Activated T-cell treated with anti-CD3 and anti-CD28 coated beads, Interleukin-2, amount 50 U/mL, for 72 hours (primary cell): Measurements from ENCODE around the gene OGFOD3. TPM values are rescaled to one million over a fixed set of nuclear protein-coding genes. Genes with fewer than 3 reads are reported as not detected.
A peak's percentile ranks its signal among the peaks of the same experiment; 100 is the strongest.

ENCODE experiments used
- ATAC-seq, 2 donors: fragments of 150-1000 bp; cut with Tn5 transposase; replicated peaks in 1 of 2; 2 replicates each; pipeline ENCODE4 v1.10.0; 2021; ENCODE audit warnings: moderate library complexity in 2 of 2, mild to moderate bottlenecking in 1 of 2
- DNase-seq, 2 donors: peaks; one replicate each; pipeline ENCODE4 v3.0.0; 2021 to 2022; ENCODE audit warnings: mixed read lengths in 1 of 2
- H3K27ac Mint-ChIP-seq: one replicate; pipeline ENCODE4 v1.8.0; 2022; ENCODE audit warnings: mild to moderate bottlenecking, moderate library complexity, mixed read lengths
- H3K27me3 Mint-ChIP-seq: one replicate; pipeline ENCODE4 v1.8.0; 2022; ENCODE audit warnings: low read depth, mixed read lengths
- H3K36me3 Mint-ChIP-seq, 2 donors: one replicate each; pipeline ENCODE4 v1.8.0; 2022; ENCODE audit warnings: mixed read lengths in 2 of 2, mild to moderate bottlenecking in 1 of 2; ENCODE audit not compliant: insufficient read depth in 2 of 2
- H3K4me1 Mint-ChIP-seq: one replicate; pipeline ENCODE4 v1.8.0; 2022; ENCODE audit warnings: low read depth, mixed read lengths
- H3K4me3 Mint-ChIP-seq, 2 donors: one replicate each; pipeline ENCODE4 v1.8.0; 2022; ENCODE audit warnings: mild to moderate bottlenecking in 2 of 2, mixed read lengths in 2 of 2, moderate library complexity in 2 of 2
- H3K9me3 Mint-ChIP-seq, 2 donors: one replicate each; pipeline ENCODE4 v1.8.0; 2022; ENCODE audit warnings: mixed read lengths in 2 of 2
- total RNA-seq, 2 donors: library from RNA; stranded (reverse); gene quantifications; one replicate each; pipeline ENCODE4 v1.2.3, GENCODE V29; 2022

OGFOD3 gene
- total RNA-seq, 2 donors from 2014 or later: 17.2 to 17.7 TPM

DNA sequence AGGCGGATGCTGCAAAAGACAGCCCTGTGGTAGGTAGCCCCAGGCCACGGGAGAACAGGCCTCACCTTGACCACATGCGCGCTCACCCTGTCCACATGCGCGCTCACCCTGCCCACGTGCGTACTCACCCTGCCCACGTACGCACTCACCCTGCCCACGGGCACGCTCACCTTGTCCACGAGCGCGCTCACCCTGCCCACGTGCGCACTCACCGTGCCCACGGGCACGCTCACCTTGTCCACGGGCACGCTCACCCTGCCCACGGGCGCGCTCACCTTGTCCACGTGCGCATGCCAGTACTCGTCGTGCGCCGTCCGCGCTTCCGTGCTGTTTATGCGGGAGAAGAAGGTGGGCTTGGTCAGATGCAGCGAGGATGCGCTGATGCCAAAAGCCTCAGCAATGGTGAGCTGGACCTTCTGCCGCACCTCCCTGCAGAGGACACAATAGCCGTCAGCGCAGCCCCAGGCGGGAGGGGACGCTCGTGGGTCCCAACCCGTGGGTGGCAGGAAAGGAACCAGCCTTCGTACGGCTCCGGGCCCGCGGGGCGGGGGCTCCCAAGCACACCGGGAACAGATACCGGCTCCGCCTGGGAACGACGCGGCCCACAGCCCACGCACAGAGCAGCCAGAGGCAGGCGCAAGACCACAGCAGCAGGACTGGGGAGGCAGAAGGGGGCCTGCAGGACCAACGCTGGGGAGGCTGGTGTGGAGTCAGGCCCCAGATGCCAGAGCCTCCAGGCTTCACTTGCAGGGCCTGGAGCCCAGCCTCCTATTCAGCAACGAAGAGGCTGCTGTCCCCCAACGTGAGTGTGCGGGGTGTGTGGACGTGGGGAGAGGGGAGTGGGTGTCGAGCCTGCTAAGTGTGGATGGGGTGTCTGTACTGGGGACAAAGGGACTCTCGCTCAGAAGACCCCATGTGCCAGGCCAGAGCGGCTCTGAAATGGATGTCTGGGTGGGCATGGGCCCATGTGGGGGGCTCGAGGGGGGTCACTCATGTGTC, 14.4 kb downstream of the OGFOD3 start:
- ATAC-seq: no peak
- Mint-ChIP-seq H3K4me3 (no peak overlapping the region), H3K9me3 (no peaks in the 10 kb centered on the region), H3K4me1 (peaks cover 35% of the 10 kb centered on the region), H3K36me3 (peaks cover 2 to 7% of the 10 kb centered on the region in 2 donors), H3K27ac (no peak overlapping the region), H3K27me3 (no peaks in the 10 kb centered on the region)
- DNase-seq: no peak

DNA sequence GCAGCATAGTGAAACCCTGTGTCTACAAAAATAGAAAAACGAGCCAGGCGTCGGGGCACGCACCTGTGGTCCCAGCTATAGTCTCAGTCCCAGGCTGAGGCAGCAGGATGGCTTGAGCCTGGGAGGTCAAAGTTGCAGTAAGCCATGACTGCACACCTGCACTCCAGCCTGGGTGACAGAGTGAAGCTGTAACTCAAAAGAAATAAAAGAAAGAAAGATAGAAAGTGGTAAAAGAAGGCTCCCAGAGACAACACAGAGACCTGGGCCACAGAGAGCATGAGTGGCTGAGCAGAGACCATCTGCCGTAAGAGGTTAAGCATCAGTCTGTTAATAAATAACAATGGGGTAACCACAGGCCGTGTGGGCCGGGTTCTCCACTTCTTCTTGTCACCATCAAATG, 15.5 kb downstream of the OGFOD3 start:
- ATAC-seq (no peak), DNase-seq (no peak)
- no peaks in the 10 kb centered on the region for H3K27me3 Mint-ChIP-seq
- no peaks in the 10 kb centered on the region for H3K9me3 Mint-ChIP-seq
- H3K4me3 Mint-ChIP-seq: no peak overlapping the region
- peaks cover 2 to 7% of the 10 kb centered on the region in 2 donors for H3K36me3 Mint-ChIP-seq
- no peak overlapping the region for H3K27ac Mint-ChIP-seq
- peaks cover 30% of the 10 kb centered on the region for H3K4me1 Mint-ChIP-seq

DNA sequence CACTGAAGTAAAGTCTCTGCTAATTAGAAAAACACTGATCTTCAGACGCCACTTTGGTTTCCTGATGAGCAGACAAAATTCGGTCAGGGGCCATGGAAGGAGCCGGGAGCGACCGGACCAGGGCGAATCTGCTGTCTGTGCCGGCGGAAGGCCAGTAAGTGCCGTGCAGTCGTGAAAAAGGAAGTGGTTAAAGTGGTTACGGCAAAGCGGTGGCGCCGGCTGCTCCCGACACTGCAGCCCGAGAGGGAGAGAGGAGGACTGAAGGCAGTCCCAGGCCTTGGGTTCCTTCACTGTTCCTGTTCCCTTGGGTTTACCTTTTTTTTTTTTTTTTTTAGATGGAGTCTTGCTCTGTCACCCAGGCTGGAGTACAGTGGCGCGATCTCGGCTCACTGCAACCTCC, 17.6 kb downstream of the OGFOD3 start:
- H3K27me3 Mint-ChIP-seq: no peaks in the 10 kb centered on the region
- DNase-seq (peak; percentile 67 to 72), ATAC-seq (peak; percentile 86 to 89)
- H3K36me3 Mint-ChIP-seq: peaks cover 2 to 7% of the 10 kb centered on the region in 2 donors
- peak overlapping the region; percentile 79 to 96 for H3K4me3 Mint-ChIP-seq
- H3K9me3 Mint-ChIP-seq: no peaks in the 10 kb centered on the region
- H3K27ac Mint-ChIP-seq: peak overlapping the region; percentile 81
- H3K4me1 Mint-ChIP-seq: peaks cover 22% of the 10 kb centered on the region

DNA sequence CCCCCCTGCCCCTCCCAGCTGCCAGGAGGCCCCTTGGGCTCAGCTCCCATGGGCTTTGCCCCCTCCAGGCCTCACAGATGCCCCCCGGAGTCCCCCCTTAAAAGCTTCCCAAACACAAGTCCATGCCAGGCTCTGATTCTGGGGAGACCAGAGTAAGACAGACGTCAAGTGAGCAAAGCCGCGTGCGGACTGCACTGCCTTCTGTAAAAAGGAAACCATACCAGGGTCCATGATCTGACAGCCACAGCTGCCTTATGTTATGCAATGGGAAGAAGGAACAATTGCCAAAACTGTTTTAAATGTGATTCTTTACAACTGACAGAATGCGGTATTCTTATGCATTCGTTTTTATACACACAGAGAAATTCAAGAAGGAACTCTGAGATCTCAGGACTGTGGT, 18.2 kb downstream of the OGFOD3 start:
- DNase-seq (no peak), ATAC-seq (no peak)
- Mint-ChIP-seq H3K27ac (no peak overlapping the region), H3K36me3 (peaks cover 2 to 6% of the 10 kb centered on the region in 2 donors), H3K27me3 (no peaks in the 10 kb centered on the region), H3K4me3 (peak overlapping the region in 1 of 2 donors; percentile 15), H3K4me1 (peaks cover 22% of the 10 kb centered on the region), H3K9me3 (no peaks in the 10 kb centered on the region)

DNA sequence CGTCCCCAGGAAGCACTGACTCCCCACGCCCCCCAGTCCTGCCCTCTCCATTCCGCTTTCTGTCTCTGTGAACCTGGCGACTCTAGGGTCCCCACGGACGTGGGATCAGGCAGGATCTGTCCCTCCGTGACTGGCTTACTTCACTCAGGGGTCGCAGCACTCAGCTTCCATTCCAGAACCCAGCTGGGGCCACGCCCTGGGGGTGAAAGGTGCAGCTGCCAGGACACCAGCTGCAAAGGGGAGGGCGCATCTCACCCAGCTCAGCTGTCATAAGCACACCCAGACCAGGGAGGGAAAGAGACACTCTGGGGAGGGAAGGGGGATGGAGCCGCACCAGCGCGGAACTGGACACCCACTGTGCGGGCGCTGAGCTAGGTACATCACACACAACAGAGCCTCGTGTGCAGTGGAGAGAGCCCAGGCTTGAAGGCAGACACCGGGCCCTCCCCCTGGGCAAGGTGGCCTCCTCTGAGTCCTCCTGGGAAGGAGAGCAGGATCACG, 18.7 kb downstream of the OGFOD3 start:
- Mint-ChIP-seq H3K4me3 (no peak overlapping the region), H3K36me3 (peaks cover 2 to 6% of the 10 kb centered on the region in 2 donors), H3K27me3 (no peaks in the 10 kb centered on the region), H3K9me3 (no peaks in the 10 kb centered on the region), H3K4me1 (peaks cover 22% of the 10 kb centered on the region), H3K27ac (no peak overlapping the region)
- DNase-seq: no peak
- no peak for ATAC-seq

DNA sequence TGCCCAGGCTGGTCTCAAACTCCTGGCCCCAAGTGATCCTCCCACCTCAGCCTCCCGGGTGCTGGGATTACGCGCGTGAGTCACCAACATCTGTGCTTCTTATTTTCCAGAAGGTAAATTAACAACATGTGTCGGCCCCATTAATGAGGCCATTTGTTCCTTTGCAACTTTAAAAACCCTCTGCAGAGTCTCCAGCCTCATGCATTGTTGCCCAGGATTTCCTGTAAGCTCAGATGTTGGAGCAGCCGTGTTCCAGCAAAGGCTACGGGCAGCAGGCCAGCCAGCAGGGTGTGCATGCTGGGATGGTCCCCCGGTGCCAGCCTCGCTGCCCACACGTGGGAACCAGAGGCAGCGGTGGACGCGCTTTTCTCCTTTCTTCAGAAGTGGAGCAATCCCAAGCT, 19.3 kb downstream of the OGFOD3 start:
- H3K4me3 Mint-ChIP-seq: no peak overlapping the region
- H3K4me1 Mint-ChIP-seq: peaks cover 22% of the 10 kb centered on the region
- no peaks in the 10 kb centered on the region for H3K27me3 Mint-ChIP-seq
- no peak overlapping the region for H3K27ac Mint-ChIP-seq
- H3K36me3 Mint-ChIP-seq: peaks cover 2 to 6% of the 10 kb centered on the region in 2 donors
- no peak for DNase-seq
- no peak for ATAC-seq
- no peaks in the 10 kb centered on the region for H3K9me3 Mint-ChIP-seq

DNA sequence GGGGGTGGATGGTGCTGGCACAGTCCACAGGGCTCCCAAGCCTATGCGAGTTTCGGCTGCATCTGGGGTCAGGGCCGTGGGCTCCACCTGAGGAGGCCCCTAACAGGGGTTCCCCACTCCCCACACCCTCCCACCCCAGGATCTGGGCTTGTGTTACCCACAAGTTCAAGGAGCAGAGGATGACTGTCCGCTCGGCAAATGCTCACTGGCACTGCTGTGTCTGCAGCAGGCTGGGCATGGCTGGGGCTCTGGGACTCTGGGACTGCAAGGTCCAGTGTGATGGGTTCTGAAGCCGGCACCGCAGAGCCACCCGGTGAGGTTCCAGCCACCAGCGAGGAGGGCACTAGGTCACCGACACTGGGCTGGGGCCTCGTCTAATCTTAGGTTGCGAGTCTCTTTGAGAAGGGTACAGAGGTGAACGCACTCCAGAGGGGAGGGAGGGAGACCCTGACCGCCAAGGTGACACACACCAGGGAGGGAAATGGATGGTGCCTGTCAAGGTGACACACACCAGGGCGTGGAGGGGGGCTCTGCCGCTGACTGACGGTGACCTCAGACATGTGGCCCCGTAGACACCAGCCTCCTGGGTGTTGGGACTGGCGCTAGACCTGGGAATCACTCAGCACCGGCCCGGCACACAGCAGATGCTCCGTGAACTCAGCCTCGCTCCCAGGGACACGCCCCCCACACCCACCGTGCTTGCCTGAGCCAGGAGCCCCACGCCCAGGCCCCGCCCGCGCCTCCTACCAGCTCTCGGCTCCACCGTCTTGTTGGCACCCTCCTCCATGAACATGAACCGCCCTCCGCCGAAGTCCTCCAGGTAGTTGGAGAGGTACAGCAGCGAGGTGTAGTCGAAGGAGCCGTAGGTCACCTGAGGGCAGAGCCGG, 20.7 kb downstream of the OGFOD3 start:
- DNase-seq (no peak), ATAC-seq (peak; percentile 8 to 11)
- Mint-ChIP-seq H3K4me3 (no peak overlapping the region), H3K27ac (no peak overlapping the region), H3K27me3 (no peaks in the 10 kb centered on the region), H3K9me3 (no peaks in the 10 kb centered on the region), H3K36me3 (peaks cover 2 to 4% of the 10 kb centered on the region in 2 donors), H3K4me1 (peaks cover 20% of the 10 kb centered on the region)

DNA sequence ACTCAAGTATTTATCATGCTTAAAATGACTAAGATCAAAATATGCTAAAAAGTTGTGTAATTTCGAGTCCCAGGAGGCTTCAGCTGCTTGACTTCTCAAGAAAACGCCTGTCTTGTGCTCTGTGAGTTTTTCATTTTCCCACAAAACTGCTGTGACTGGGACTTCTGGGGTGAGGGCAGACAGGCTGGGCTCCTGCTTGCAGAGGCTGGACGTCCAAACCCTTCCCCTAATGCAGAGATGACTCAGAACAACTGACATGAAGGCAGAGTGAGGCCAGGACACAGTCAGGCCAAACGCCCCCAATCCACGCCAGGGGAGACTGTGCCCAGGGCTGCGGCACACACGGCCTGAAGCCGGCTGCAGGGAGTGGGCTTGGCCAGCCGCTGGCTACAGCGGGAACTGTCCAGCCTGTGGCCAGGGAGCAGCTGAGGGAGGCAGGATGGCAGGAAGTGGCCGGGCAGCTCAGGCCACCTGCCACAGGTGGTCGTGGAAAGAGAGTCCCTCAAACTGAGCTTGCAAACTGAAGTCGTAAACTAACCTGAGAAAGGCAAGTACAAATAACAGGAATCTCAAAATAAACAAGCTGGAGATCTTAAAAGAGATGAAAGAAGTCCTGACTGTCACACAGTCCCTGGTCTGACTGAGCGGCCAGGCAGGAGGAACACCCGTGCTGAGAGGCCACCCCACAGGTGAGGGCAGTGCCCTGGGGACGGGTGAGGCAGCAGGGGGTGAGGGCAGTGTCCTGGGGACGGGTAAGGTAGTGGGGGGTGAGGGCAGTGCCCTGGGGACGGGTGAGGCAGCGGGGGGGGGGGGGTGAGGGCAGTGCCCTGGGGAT, 21.6 kb downstream of the OGFOD3 start:
- Mint-ChIP-seq H3K27ac (no peak overlapping the region), H3K36me3 (peaks cover 2% of the 10 kb centered on the region in 2 donors), H3K4me1 (peaks cover 18% of the 10 kb centered on the region), H3K27me3 (no peaks in the 10 kb centered on the region), H3K9me3 (no peaks in the 10 kb centered on the region), H3K4me3 (no peak overlapping the region)
- ATAC-seq: peak; percentile 18 to 30
- DNase-seq: no peak

DNA sequence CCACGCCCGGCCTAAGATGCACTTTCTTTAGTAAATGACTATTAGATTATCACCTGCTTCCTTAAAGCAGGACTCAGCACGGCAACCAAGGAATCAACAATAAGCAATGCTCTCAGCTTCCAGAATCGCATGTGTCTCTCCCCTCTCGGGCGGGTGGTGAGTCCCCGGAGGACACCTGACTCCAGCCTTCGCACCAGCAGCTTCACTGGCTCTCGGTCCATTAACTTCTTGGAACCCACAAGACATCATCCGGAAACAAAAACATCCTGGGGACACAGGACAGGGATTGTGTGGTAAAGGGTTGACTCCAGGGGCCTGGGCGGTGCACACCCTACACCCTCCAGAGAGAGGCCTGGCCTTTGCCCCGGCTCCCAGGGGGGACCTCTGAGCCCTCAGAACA, 24.1 kb downstream of the OGFOD3 start:
- no peaks in the 10 kb centered on the region for H3K9me3 Mint-ChIP-seq
- H3K4me3 Mint-ChIP-seq: no peak overlapping the region
- H3K4me1 Mint-ChIP-seq: no peaks in the 10 kb centered on the region
- no peaks in the 10 kb centered on the region for H3K27me3 Mint-ChIP-seq
- H3K36me3 Mint-ChIP-seq: no peaks in the 10 kb centered on the region
- DNase-seq: no peak
- ATAC-seq: no peak
- no peak overlapping the region for H3K27ac Mint-ChIP-seq

DNA sequence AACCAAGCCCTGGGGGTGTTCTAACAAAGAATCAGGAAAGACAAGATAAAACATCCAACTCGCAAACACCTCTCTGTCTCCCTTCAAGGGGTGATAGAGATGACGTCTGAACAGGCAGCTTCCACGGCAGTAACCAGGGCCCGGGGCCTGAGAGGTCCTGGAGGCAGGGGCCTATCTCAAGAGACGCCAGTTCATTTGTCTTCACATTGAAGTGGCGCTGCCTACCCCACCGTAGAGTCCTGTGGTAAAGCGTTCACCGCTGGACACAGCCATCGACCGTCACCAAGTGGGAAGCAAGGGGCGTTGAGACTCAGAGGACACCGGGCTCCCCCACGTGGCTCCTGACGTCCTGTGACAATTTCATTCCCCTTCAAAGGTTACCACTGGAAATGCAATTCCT, 25.4 kb downstream of the OGFOD3 start:
- no peak for DNase-seq
- H3K36me3 Mint-ChIP-seq: no peaks in the 10 kb centered on the region
- no peaks in the 10 kb centered on the region for H3K9me3 Mint-ChIP-seq
- no peaks in the 10 kb centered on the region for H3K27me3 Mint-ChIP-seq
- H3K27ac Mint-ChIP-seq: no peak overlapping the region
- H3K4me3 Mint-ChIP-seq: no peak overlapping the region
- H3K4me1 Mint-ChIP-seq: no peaks in the 10 kb centered on the region
- ATAC-seq: no peak

DNA sequence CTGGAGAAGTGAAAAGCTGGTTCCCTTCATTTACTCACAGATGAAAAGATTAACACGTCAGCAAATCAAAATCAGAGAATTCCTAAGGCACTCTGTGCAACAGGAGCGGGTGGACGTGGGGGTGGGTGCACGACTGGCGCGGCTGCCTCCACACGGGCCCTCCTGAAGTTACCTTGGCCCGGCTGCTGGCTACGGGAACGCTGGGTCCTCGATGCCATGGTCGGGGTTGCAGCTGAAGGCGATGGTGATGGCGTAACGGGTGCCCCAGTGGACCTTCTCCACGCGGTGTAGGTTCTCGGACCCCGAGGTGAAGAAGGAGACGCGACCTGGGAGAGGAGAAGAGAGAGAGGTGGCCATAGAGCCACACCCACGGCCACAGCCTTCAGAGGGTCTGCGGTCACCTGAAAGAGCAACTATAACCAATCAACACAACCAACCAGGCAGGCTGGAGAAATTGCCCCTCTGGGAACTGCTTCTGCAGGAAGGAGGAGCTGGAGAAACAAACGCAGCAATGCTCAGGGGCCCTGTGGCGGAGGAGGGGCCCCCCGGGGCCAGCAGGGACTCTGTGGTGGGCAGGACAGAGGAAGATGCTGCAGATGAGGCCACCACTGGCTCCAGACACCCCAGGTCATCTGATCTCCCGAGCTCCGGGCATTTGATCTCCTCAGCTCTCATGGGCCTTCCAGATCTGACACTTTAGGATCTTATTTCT, 26.0 kb downstream of the OGFOD3 start:
- no peaks in the 10 kb centered on the region for H3K9me3 Mint-ChIP-seq
- H3K27ac Mint-ChIP-seq: no peak overlapping the region
- DNase-seq (no peak), ATAC-seq (no peak)
- H3K27me3 Mint-ChIP-seq: no peaks in the 10 kb centered on the region
- H3K4me1 Mint-ChIP-seq: no peaks in the 10 kb centered on the region
- no peak overlapping the region for H3K4me3 Mint-ChIP-seq
- no peaks in the 10 kb centered on the region for H3K36me3 Mint-ChIP-seq

DNA sequence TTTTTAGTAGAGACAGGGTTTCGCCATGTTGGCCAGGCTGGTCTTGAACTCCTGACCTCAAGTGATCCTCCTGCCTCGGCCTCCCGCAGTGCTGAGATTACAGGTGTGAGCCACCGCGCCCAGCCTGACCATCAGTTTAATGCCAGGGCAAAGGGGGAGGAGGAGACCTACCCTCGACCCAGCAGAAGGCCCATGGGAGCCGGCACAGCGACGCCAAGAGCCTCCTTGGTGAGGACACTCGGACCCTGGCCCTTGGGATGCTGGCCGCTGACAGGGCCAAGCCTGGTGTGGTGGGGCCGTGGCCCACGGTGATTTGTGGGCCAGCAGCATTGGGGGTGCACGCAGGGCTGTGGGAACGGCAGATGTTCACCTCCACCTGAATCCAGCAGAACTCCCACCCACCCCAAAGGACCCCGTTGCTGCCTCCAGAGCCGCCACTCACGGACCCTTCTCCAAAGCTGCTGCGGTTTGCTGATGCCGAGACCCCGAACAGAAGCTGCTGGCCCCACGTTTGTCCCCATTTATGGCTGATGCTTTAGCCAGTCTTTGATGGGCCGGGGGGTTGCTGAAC, 26.8 kb downstream of the OGFOD3 start:
- H3K9me3 Mint-ChIP-seq: no peaks in the 10 kb centered on the region
- no peaks in the 10 kb centered on the region for H3K27me3 Mint-ChIP-seq
- H3K4me1 Mint-ChIP-seq: no peaks in the 10 kb centered on the region
- H3K27ac Mint-ChIP-seq: no peak overlapping the region
- no peaks in the 10 kb centered on the region for H3K36me3 Mint-ChIP-seq
- no peak for ATAC-seq
- DNase-seq: no peak
- H3K4me3 Mint-ChIP-seq: no peak overlapping the region
